Stimulated activated CD4-positive, alpha-beta T cell treated with anti-CD3 and anti-CD28 coated beads, Interleukin-2, amount 100 ng/mL, for 4 hours (primary cell): Measurements from ENCODE around the gene SZRD1.

Experiments used
- DNase-seq: peaks from one replicate; pipeline ENCODE4 v3.0.0-alpha.2; 2020; ENCODE audit warnings: low read depth

Gene SZRD1

GRCh38 chr1:16397120-16397519, 30.1 kb downstream of the SZRD1 start:
- DNase-seq = no peak

- no peak for DNase-seq
Observed at GRCh38 chr1:16398371-16398953, 31.4 kb downstream of the SZRD1 start.

- DNase-seq = no peak
Observed at GRCh38 chr1:16402742-16403141, 35.7 kb downstream of the SZRD1 start.

GRCh38 chr1:16405441-16405840, 38.4 kb downstream of the SZRD1 start:
- no peak for DNase-seq

GRCh38 chr1:16406868-16407267, 39.8 kb downstream of the SZRD1 start:
- no peak for DNase-seq

GRCh38 chr1:16409536-16410152, 42.6 kb downstream of the SZRD1 start:
- DNase-seq = no peak

- DNase-seq = no peak
Observed at GRCh38 chr1:16410803-16411202, 43.8 kb downstream of the SZRD1 start.

GRCh38 chr1:16413191-16413590, 46.1 kb downstream of the SZRD1 start:
- no peak for DNase-seq

- DNase-seq = no peak
Observed at GRCh38 chr1:16418823-16419425, 51.9 kb downstream of the SZRD1 start.

GRCh38 chr1:16420424-16421118, 53.5 kb downstream of the SZRD1 start:
- peak; percentile 31 for DNase-seq

GRCh38 chr1:16421201-16421600, 54.2 kb downstream of the SZRD1 start:
- DNase-seq = no peak

- no peak for DNase-seq
Observed at GRCh38 chr1:16422041-16422440, 55.0 kb downstream of the SZRD1 start.

- no peak for DNase-seq
Observed at GRCh38 chr1:16425125-16426025, 58.3 kb downstream of the SZRD1 start.

- DNase-seq = no peak
Observed at GRCh38 chr1:16430606-16431005, 63.6 kb downstream of the SZRD1 start.

- DNase-seq = no peak
Observed at GRCh38 chr1:16433030-16433429, 66.0 kb downstream of the SZRD1 start.

- no peak for DNase-seq
Observed at GRCh38 chr1:16434007-16434406, 67.0 kb downstream of the SZRD1 start.

GRCh38 chr1:16434501-16434900, 67.5 kb downstream of the SZRD1 start:
- no peak for DNase-seq

- DNase-seq = no peak
Observed at GRCh38 chr1:16436946-16437474, 70.0 kb downstream of the SZRD1 start, which contains the start of gene SPATA21. SPATA21 (minus strand) TSS chr1:16437424; CDS start chr1:16431371, 6,053 bp downstream.

GRCh38 chr1:16438516-16438915, 71.5 kb downstream of the SZRD1 start:
- no peak for DNase-seq

- DNase-seq = no peak
Observed at GRCh38 chr1:16438924-16439323, 71.9 kb downstream of the SZRD1 start.

GRCh38 chr1:16440131-16440469, 73.1 kb downstream of the SZRD1 start:
- DNase-seq = no peak
